OCI-LY1 (cell line): ENCODE data around the gene COX6B2.
A peak's percentile ranks its signal among the peaks of the same experiment; 100 is the strongest.

Source experiments
- H2AFZ ChIP-seq: fragments of 200-600 bp; sonication (generic), shearing (Covaris generic); 2 replicates; pipeline ENCODE4 v1.6.0; 2014; ENCODE audit warnings: antibody characterized with exemption, mild to moderate bottlenecking, low read length
- H3F3A ChIP-seq: fragments of 200-600 bp; sonication (generic), shearing (Covaris generic); 2 replicates; pipeline ENCODE4 v1.6.0; 2014; ENCODE audit warnings: mild to moderate bottlenecking, antibody characterized with exemption, low read length, moderate library complexity; ENCODE audit not compliant: insufficient read depth
- H3K27ac ChIP-seq: fragments of 200-600 bp; sonication (generic); 2 replicates; pipeline ENCODE4 v1.5.1; 2014; ENCODE audit warnings: low read length, mixed run types, mild to moderate bottlenecking, low read depth; ENCODE audit not compliant: poor library complexity, severe bottlenecking
- H3K27me3 ChIP-seq: fragments of 200-600 bp; sonication (generic); 2 replicates; pipeline ENCODE4 v1.6.0; 2014; ENCODE audit warnings: antibody characterized with exemption, mild to moderate bottlenecking, low read length, moderate library complexity; ENCODE audit not compliant: insufficient read depth
- H3K36me3 ChIP-seq: fragments of 200-600 bp; sonication (generic); 2 replicates; pipeline ENCODE4 v1.6.1; 2014; ENCODE audit warnings: mild to moderate bottlenecking, antibody characterized with exemption, low read length, moderate library complexity, mixed read lengths; ENCODE audit not compliant: insufficient read depth
- H3K4me1 ChIP-seq: fragments of 200-600 bp; sonication (generic); 2 replicates; pipeline ENCODE4 v1.5.1; 2014; ENCODE audit warnings: mild to moderate bottlenecking, low read length, moderate library complexity; ENCODE audit not compliant: insufficient read depth, severe bottlenecking
- H3K4me2 ChIP-seq: fragments of 200-600 bp; sonication (generic), shearing (Covaris generic); 2 replicates; pipeline ENCODE4 v1.6.1; 2014; ENCODE audit warnings: low read length
- H3K4me3 ChIP-seq: fragments of 200-600 bp; sonication (generic); 2 replicates; pipeline ENCODE4 v1.5.1; 2014; ENCODE audit warnings: low read length, low read depth, mild to moderate bottlenecking, mixed read lengths; ENCODE audit not compliant: poor library complexity, severe bottlenecking
- H3K79me2 ChIP-seq: fragments of 200-600 bp; shearing (Covaris generic); 2 replicates; pipeline ENCODE4 v1.6.1; 2016; ENCODE audit warnings: mixed run types, low read length, mixed read lengths; ENCODE audit not compliant: insufficient read depth
- H3K9ac ChIP-seq: fragments of 200-600 bp; sonication (generic), shearing (Covaris generic); 2 replicates; pipeline ENCODE4 v1.6.1; 2014; ENCODE audit warnings: mild to moderate bottlenecking, low read length, mixed read lengths
- H3K9me2 ChIP-seq: fragments of 200-600 bp; sonication (generic), shearing (Covaris generic); 2 replicates; pipeline ENCODE4 v1.6.1; 2014; ENCODE audit warnings: low read depth, mild to moderate bottlenecking, low read length, mixed read lengths
- H3K9me3 ChIP-seq: fragments of 200-600 bp; shearing (Covaris generic); 2 replicates; pipeline ENCODE4 v1.6.1; 2014; ENCODE audit warnings: low read length, mixed read lengths
- H4K20me1 ChIP-seq: fragments of 200-600 bp; sonication (generic), shearing (Covaris generic); 2 replicates; pipeline ENCODE4 v1.6.0; 2016; ENCODE audit warnings: mild to moderate bottlenecking, low read length; ENCODE audit not compliant: insufficient read depth
- EZH2 ChIP-seq: fragments of 200-600 bp; sonication (generic), shearing (Covaris generic); IDR thresholded peaks from 2 replicates; pipeline ENCODE4 v1.8.0; 2017; ENCODE audit warnings: borderline replicate concordance, mixed run types, mild to moderate bottlenecking, antibody characterized with exemption, low read length, moderate library complexity, mixed read lengths
- TF ChIP-seq, protein P1 (sequence below): fragments of 200-600 bp; sonication (generic), shearing (Covaris generic); IDR thresholded peaks from 2 replicates; pipeline ENCODE4 v1.5.1; 2017; ENCODE audit warnings: mild to moderate bottlenecking, antibody characterized with exemption, low read length, moderate library complexity, mixed read lengths

The COX6B2 gene

DNA sequence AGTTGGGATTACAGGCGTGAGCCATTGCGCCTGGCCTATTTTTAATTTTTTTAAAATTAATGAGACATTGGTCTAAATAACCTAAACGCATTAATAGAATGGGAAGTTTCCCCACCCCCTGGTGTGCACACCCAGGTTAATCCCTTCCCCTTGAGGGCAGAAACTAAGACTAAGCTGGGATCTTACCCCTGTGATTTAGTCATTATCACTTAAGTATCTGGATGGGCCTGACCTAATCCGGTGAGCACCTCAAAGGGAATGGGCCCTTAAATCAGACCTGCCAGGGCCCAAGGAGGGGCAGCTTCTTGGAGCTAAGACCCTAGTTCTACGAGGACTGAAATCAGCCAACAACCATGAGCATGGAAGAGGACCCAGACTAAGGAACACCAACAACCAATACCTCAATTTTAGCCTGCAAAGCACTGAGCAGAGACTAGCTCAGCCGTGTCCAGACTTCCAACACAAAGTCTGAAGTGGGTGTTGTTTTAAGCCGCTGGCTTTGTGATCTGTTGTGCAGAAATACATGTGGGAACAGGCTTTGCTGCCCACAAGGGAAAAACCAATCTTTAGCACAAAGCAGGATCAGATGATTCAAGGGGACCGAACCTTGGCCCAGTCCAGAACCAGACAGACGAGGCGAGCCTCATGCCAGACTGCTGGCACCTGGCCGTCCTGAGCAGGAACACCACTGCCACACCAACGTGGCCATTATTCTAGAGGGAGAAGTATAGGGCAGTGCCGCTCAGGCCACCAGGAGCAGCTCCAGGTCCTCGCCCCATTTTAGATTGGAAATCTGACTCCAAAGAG is 46.0 kb upstream of the COX6B2 start:
- no peak overlapping the region for H2AFZ ChIP-seq
- H3K36me3 ChIP-seq, result peaks cover 46% of the 10 kb centered on the region
- TF ChIP-seq, protein P1, sequence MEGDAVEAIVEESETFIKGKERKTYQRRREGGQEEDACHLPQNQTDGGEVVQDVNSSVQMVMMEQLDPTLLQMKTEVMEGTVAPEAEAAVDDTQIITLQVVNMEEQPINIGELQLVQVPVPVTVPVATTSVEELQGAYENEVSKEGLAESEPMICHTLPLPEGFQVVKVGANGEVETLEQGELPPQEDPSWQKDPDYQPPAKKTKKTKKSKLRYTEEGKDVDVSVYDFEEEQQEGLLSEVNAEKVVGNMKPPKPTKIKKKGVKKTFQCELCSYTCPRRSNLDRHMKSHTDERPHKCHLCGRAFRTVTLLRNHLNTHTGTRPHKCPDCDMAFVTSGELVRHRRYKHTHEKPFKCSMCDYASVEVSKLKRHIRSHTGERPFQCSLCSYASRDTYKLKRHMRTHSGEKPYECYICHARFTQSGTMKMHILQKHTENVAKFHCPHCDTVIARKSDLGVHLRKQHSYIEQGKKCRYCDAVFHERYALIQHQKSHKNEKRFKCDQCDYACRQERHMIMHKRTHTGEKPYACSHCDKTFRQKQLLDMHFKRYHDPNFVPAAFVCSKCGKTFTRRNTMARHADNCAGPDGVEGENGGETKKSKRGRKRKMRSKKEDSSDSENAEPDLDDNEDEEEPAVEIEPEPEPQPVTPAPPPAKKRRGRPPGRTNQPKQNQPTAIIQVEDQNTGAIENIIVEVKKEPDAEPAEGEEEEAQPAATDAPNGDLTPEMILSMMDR, result no peak
- no peak for TF ChIP-seq EZH2
- no peaks in the 10 kb centered on the region for H3K9me2 ChIP-seq
- peaks cover 17% of the 10 kb centered on the region for H3K4me1 ChIP-seq
- 0 out of 2 replicates have a peak, but pooled peaks cover 1% of the 10 kb centered on the region for H3K79me2 ChIP-seq
- H3K27me3 ChIP-seq, result no peaks in the 10 kb centered on the region
- H3K9me3 ChIP-seq, result no peaks in the 10 kb centered on the region
- no peak overlapping the region for H3K4me3 ChIP-seq
- H3K27ac ChIP-seq, result no peak overlapping the region
- H3K9ac ChIP-seq, result no peak overlapping the region
- no peaks in the 10 kb centered on the region for H4K20me1 ChIP-seq
- H3K4me2 ChIP-seq, result no peak overlapping the region
- no peaks in the 10 kb centered on the region for H3F3A ChIP-seq

DNA sequence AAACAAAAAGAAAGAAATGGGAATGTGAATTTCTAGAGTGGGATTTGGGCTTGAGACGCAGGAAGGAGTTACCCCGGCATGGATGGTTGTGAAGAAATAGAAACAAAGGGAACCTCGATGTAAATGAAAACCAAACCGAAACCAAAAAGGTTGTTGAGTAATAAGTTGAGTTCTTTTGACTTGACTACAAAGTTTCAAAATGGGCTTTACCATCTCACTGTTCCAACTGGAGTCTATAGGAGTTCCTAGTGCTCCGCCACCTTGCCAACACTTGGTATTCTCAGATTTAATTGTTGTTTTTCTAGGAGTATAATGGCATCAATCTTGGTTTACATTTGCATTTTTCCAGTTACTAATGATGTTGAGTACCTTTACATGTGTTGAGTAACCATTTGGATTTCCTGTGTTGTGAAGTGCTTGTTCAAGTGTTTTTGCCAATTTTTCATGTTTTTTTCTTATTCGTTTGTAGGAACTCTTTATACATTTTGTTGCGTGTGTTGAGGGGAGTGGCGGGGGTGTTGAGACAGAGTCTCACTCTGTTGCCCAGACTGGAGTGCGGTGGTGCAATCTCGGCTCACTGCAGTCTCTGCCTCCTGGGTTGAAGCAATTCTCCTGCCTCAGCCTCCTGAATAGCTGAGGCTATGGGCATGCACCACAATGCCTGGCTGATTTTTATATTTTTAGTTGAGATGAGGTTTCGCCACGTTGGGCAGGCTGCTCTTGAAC is 43.8 kb upstream of the COX6B2 start:
- Histone ChIP-seq H3K4me3 (no peak overlapping the region), H3K79me2 (no peaks in the 10 kb centered on the region), H3K4me2 (0 out of 2 replicates have a peak overlapping the region, but pooled peaks have one; percentile 11), H2AFZ (no peak overlapping the region), H3K36me3 (peaks cover 29% of the 10 kb centered on the region), H3K9me2 (no peaks in the 10 kb centered on the region), H3F3A (no peaks in the 10 kb centered on the region), H4K20me1 (no peaks in the 10 kb centered on the region), H3K27ac (no peak overlapping the region), H3K27me3 (no peaks in the 10 kb centered on the region), H3K4me1 (peaks cover 10% of the 10 kb centered on the region), H3K9ac (no peak overlapping the region), H3K9me3 (no peaks in the 10 kb centered on the region)
- TF ChIP-seq, protein P1, result no peak
- no peak for TF ChIP-seq EZH2

DNA sequence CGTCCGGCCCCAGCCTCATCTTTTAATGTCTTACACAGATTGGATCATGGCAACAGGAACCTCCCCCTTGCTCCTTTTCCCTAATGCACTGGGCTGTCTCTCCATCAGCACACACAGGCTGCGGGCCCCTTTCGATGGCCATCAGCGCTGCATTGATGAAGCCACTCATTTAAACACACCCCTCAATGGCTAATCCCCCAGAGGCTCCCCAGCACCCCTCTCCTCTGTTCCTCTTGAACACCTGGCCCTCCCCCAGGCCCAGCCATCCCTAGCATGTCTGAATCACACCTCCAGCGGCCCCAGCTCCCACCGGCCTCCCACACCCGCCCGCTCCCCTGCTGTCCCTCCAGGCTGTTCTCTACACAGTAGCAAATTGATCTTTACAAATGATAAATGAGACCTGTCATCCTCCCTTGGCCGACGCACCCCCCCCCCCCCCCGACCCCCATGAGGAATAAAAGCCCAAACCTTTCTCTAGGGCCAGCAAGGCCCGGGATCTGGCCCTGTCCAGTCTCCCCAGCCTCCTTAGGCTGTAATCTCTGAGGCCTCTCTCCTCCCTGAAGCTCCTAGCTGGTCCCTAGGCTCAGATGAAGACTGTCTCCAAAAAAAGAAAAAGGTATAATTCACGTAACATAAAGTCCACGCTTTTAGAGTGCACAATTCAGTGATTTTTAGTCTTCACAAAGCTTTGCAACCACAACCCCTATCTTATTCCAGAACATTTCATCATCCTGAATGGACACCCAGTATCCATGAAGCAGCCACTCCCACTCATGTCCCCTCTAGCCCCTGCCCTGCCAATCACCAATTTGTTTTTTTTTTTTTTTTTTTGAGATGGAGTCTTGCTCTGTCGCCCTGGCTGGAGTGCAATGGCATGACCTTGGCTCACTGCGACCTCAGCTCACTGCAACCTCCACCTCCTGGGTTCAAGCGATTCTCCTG is 38.6 kb upstream of the COX6B2 start:
- no peak overlapping the region for H3K9ac ChIP-seq
- H3K27ac ChIP-seq, result no peak overlapping the region
- no peaks in the 10 kb centered on the region for H3K27me3 ChIP-seq
- H3K4me2 ChIP-seq, result no peak overlapping the region
- no peak overlapping the region for H2AFZ ChIP-seq
- peaks cover 30% of the 10 kb centered on the region for H3K36me3 ChIP-seq
- H3F3A ChIP-seq, result no peaks in the 10 kb centered on the region
- no peaks in the 10 kb centered on the region for H3K9me2 ChIP-seq
- H3K4me3 ChIP-seq, result no peak overlapping the region
- H3K79me2 ChIP-seq, result no peaks in the 10 kb centered on the region
- H3K9me3 ChIP-seq, result no peaks in the 10 kb centered on the region
- H3K4me1 ChIP-seq, result peaks cover 14% of the 10 kb centered on the region
- TF ChIP-seq, protein P1, result no peak
- TF ChIP-seq EZH2, result no peak
- H4K20me1 ChIP-seq, result no peaks in the 10 kb centered on the region
